LNCaP clone FGC (cell line): ENCODE measurements around the gene GPR21.
A peak's percentile ranks its signal among the peaks of the same experiment; 100 is the strongest.

ENCODE experiments used
- DNase-seq: peaks from one replicate; pipeline ENCODE4 v3.0.0-alpha.2; 2011; ENCODE audit warnings: low read depth
- H3K4me3 ChIP-seq: 2 replicates; pipeline ENCODE4 v1.5.1; 2011; ENCODE audit warnings: mild to moderate bottlenecking, low read depth, low read length, control low read depth
- TF ChIP-seq, protein P1 (sequence below): IDR thresholded peaks from 2 replicates; pipeline ENCODE4 v1.5.1; 2012; ENCODE audit warnings: mild to moderate bottlenecking; ENCODE audit not compliant: control insufficient read depth, insufficient read depth; ENCODE audit errors: extremely low read depth

Gene GPR21

DNA sequence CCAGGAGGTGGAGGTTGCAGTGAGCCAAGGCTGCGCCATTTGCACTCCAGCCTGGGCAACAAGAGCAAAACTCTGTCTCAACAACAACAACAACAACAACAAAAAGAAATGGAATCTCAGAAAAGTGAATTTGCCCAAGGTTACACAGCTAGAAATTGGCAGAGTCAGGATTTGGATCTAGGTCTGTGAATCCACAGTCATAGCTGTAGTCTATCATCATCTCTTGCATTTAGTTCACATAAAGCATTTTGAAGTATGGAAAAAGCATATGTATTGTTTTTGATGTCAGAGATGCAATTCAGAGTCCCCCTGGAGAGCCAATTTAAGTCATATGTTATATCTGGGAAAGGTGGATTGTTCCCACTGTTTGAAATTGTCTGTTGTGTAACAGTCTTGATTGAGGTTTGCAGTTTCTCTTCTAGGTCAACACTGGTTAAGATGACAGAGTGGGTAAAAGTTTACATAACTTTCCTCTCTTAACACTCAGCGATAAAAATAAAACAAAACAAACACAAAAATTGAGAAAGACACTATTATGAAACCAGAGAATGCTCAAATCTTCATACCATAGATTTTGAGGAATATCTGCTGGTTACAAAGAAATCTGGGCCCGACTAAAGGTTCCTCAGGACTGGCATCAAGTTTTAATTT, 21.5 kb upstream of the GPR21 start:
- no peak for DNase-seq
- TF ChIP-seq, protein P1, sequence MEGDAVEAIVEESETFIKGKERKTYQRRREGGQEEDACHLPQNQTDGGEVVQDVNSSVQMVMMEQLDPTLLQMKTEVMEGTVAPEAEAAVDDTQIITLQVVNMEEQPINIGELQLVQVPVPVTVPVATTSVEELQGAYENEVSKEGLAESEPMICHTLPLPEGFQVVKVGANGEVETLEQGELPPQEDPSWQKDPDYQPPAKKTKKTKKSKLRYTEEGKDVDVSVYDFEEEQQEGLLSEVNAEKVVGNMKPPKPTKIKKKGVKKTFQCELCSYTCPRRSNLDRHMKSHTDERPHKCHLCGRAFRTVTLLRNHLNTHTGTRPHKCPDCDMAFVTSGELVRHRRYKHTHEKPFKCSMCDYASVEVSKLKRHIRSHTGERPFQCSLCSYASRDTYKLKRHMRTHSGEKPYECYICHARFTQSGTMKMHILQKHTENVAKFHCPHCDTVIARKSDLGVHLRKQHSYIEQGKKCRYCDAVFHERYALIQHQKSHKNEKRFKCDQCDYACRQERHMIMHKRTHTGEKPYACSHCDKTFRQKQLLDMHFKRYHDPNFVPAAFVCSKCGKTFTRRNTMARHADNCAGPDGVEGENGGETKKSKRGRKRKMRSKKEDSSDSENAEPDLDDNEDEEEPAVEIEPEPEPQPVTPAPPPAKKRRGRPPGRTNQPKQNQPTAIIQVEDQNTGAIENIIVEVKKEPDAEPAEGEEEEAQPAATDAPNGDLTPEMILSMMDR, result no peak
- no peak overlapping the region for H3K4me3 ChIP-seq

DNA sequence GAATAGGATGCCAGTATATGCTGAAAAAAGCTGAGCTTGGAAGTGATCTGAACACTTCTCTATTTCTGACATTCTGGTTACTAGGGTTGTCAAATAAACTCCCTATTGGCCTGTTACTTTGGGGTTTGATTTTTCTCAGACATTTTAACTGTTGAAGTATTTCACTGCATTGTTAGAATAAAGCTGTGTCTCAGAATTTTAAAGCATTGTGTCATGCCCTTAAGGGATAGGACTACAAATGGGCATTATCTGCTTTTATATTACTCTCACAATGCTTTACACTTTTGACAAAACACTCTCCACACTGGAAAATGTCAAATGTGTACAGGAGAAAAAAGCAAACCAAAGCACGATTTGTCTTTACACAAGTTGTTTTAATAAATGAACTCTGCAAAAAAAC, 16.8 kb upstream of the GPR21 start:
- H3K4me3 ChIP-seq, result no peak overlapping the region
- TF ChIP-seq, protein P1, result no peak
- DNase-seq, result no peak

DNA sequence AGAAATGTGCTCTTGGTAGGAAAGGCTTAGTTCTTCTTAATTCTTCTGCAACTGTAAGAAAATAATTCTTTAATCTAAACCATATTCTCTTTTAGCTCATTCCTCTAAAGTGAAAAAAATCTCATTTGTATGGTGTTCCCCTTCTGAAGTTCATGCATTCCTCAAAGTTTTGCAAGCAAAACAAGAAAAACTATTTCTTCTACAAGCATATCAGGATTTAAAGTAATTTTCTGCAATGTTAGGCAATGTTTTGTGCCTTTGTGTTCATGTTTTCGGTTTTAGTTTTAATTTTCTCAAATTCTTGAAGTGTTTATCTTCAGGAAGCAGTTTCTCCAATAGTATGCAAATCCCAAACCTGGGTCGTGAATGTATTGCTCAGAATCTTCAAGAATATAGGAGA, 12.7 kb upstream of the GPR21 start:
- no peak overlapping the region for H3K4me3 ChIP-seq
- TF ChIP-seq, protein P1, result no peak
- no peak for DNase-seq

DNA sequence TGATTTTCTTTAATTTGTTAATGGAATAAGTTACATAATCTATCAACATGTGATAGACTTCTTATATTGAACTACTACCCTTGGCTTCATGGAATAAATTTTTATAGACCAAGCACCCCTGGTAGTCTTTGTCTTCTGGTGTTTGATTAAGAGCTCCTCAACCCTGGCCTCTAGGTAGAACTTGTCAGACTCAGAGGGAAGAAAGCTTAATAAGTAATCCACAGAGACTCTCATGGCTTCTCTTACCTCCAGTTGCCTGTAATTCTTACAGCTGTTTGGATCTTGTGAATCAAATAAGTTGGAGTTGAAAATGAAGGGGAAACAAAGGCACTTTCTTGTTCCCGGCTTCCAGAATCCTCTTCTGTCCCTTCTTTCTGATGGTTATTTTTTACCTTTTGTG, 7.0 kb upstream of the GPR21 start:
- no peak overlapping the region for H3K4me3 ChIP-seq
- TF ChIP-seq, protein P1, result no peak
- peak; percentile 27 for DNase-seq

DNA sequence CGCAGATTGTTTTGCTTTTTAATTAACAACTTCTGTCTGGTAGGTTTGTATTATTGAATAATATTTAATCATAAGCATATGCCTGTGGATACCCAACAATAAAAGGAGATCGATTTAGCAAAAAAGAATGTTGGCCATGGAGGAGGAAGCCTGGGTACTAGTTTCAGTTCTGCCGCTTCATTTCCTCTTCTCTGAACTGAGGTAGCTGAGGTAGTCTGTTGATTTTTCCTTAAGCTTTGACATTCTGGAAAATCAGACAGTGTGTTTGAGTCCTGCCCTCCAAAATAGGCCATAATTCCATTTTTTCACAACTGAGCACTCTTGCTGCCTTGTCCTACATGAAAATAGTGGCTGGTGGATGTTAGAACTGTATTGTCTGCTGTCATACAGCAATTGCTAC, 6.0 kb upstream of the GPR21 start:
- TF ChIP-seq, protein P1, result no peak
- no peak for DNase-seq
- no peak overlapping the region for H3K4me3 ChIP-seq

DNA sequence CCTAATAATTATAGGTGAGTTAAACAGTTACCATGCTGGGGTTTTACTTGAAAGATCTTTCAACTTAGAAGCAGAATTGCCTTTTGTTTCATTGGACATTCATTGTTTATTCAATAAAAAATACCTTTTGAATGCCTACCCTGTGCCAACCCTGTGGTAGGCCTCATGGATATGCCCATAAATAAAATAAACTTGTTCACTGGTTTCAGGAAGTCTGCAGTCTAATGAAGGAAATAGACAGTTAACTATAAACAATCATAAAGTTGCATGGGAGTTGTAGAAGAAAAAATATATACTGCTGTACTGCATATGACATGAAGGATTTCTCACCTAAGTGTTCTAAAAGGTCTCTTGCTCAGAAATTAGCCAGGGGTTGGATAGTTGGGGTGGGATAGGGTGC, 5.3 kb upstream of the GPR21 start:
- no peak overlapping the region for H3K4me3 ChIP-seq
- peak; percentile 27 for DNase-seq
- TF ChIP-seq, protein P1, result no peak

DNA sequence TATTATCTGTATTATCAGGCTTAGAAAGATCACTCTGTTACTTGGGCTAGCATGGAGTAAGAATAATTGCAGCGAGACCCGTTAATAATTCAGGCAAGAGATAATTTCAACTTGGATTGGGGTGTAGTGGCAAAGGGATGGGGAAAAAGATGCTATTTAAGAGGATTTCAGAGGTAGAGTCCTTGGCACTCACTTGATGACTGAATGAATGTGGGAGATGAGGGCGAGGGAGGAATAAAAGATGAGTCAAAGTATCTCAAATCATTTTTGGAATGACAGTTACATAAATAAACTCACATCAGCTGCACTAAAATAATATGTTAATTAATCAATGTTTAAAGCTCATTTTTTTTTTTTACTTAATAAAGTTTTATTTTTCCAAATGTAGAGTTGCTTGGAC, 4.5 kb upstream of the GPR21 start:
- TF ChIP-seq, protein P1, result no peak
- no peak overlapping the region for H3K4me3 ChIP-seq
- no peak for DNase-seq
